GM19324 (cell line): ENCODE measurements around the gene TMEM258.
A peak's percentile ranks its signal among the peaks of the same experiment; 100 is the strongest.

Source experiments
- ATAC-seq: cut with Tn5 transposase; IDR thresholded peaks from one replicate; pipeline ENCODE4 v1.9.1; 2021; ENCODE audit warnings: mild to moderate bottlenecking, moderate library complexity; ENCODE audit not compliant: unreplicated experiment, low FRiP score

Gene TMEM258

DNA sequence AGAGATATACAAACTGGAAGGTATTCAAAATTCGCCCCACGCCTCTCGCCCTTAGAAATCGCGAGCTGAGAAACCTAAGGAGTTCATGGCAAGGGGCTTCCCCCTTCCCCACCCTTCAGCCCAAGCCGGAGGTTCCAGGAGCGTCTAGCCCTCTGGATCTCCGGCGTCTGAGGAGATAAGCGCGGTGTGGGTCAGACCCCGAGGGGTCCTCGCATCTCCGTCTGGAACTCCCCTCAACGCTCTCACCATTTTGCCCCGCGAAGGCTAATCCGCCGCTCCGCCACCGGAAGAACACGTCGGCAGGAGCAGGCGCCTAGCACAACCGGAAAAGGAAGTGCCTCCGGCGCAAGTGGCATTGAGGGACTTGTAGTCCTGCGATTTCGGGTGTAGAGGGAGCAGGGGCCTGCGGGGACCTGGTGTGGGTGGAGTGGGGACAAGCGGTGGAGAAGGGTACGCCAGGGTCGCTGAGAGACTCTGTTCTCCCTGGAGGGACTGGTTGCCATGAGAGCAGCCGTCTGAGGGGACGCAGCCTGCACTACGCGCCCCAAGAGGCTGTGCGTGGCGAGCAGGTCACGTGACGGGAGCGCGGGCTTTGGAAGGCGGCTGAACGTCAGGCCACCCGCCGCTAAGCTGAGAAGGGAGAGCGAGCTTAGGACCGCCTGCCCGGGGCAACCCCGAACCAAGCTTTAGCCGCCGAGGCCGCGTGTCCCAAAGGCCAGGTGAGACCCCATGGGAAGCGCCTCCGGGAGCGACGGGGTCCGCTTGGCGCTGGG is at the start of gene TMEM258, which contains the start of gene FEN1:
Gene TMEM258, minus strand, starts transcription at position 290 of the 773 bp plus-strand sequence. Its CDS starts 41 bp downstream, at position 249.
Gene FEN1, plus strand, starts transcription at position 602 of the 773 bp plus-strand sequence. CDS start 2,451 bp downstream, outside the sequence.
- peak; percentile 80 for ATAC-seq

DNA sequence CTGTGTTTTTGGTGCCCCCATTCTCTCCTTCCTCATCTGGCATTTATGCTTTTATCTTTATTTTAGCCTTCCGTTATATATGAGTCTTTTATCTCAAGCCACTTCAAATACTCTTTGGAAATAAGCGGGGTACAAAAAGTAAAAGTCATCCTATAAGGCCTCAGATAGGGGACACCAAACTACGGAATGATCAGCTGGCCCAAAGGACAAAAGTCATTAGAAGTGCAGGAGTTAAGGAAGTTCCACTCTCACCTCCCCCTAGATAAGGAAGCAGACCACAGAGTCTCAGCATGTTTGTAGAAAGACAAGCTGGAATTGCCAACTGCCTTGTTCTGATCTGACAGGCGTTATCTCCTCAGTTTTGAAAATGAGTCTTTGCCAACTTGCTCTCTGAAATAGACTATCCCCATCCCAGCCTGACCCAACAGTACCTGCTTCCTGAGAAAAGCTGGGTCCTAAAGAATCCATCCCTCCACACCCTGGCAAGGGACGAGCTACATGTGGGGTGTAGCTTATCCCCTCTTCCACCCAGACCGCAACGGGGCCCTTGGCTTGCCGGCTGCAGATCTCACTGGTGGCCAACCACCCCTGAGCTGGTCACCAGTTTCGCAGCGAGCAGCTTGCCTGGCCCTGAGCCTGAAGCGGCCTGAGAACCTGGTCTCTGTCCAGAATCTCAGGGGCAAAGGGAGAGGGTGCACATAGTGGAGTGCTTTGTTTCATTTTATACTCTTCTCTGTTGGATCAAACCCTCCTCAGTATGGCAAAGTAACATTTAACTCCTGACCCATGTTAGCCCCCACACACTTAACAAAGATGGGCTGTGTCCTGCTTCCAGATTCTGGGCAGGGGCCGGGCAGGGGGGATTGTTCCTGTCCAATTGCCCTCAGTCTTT is 49.5 kb upstream of the TMEM258 start:
- no peak for ATAC-seq

DNA sequence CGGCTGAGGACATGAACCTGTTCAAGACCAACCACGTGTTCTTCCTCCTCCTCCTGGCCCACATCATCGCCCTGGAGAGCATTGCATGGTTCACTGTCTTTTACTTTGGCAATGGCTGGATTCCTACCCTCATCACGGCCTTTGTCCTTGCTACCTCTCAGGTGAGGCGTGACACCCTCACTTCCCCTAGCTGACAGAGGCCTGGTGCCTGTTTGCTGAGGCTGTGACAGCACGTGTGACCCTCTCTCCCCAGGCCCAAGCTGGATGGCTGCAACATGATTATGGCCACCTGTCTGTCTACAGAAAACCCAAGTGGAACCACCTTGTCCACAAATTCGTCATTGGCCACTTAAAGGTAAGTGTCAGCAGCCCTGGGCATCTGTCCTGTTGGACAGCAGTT is 48.0 kb upstream of the TMEM258 start:
- ATAC-seq = no peak

DNA sequence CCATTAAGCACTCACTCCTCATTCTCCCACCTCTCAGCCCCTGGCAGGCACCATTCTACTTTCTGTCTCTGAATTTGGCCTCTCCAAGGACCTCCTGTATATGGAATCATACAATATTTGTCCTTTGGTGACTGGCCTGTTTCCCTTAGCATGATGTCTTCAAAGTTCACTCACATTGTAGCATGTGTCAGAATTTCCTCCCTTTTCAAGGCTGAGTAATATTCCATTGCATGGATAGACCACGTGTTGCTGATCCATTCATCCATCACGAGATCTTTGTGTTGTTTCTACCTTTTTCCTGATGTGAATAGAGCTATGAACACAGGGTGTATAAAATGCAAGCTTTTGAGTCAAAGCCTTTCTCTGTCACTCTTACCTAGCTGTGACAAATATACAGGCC is 47.3 kb upstream of the TMEM258 start:
- ATAC-seq = no peak

DNA sequence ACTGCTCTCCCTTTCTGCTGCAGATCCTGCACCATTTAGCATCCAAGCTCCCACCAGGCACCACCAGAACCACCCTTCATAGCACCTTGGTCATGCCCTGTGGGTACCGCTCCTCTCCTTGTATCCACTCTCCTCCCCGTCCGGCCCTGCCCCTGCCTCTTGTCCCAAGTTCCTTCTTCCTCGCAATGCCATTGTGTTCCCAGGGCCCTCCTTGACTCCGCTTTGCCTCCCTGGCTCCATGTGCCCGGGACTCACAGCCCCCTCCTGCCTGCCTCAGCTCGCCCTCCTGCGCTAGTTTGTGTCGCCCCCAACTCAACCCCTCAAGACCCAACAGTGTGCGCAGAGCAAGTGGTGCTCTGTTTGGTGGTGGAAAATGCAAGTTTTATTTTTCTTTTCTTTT is 46.5 kb upstream of the TMEM258 start:
- ATAC-seq = no peak

DNA sequence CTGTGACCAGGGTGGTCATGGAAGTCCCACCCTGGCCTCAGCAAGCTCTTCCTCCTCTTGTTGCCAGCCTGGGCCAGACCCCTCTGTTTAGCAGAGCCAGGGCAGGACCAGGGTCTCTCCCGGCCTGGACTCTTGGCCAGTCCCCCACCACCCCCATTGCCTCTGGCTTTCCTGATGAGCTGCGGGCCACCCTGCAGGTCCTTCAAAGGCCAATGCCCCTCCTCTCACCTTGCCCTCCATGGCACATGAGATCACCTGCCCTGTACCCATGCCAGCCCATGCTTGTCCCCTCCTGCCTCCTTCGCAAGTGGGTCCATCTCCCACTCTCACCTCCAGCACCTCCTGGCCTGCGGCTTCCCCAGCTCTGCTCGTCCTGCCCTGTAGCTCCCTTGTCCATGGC is 46.1 kb upstream of the TMEM258 start:
- no peak for ATAC-seq

DNA sequence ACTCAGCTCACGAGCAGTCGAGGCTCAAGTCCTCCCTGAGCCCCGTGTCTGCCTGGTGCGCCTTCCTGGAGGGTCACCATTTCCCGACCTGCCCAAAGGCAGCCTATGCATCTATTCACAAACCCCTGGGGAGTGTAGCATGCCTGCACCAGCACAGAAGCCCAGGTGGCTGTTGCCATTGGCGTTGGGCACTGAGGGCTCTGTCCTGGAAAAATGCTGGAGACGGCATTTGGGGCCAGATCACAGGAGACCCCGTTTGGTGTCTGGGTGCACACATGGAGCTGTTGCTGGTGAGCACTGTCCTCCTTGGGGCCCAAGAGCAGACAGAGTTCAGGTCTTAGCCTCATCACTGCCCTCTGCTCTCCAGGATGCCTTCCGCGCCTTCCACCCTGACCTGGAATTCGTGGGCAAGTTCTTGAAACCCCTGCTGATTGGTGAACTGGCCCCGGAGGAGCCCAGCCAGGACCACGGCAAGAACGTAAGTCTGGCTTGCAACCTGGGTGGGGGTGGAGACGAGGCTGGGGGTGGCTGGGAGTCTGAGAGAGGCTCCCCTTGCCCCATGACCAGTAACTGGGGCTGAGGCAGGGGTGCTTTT is 45.1 kb upstream of the TMEM258 start:
- no peak for ATAC-seq

DNA sequence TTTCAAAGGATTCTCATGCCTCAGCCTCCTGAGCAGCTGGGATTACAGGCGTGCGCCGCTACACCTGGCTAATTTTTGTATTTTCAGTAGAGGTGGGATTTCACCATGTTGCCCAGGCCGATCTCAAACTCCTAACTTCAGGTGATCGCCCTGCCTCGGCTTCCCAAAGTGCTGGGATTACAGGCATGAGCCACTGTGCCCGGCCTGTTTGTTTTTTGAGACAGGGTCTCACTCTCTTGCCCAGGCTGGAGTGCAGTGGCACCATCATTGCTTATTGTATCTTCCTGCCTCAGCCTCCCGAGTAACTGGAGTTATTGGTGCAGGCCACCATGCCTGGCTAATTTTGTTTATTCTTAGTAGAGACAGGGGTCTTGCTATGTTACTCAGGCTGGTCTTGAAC is 43.8 kb upstream of the TMEM258 start:
- no peak for ATAC-seq

DNA sequence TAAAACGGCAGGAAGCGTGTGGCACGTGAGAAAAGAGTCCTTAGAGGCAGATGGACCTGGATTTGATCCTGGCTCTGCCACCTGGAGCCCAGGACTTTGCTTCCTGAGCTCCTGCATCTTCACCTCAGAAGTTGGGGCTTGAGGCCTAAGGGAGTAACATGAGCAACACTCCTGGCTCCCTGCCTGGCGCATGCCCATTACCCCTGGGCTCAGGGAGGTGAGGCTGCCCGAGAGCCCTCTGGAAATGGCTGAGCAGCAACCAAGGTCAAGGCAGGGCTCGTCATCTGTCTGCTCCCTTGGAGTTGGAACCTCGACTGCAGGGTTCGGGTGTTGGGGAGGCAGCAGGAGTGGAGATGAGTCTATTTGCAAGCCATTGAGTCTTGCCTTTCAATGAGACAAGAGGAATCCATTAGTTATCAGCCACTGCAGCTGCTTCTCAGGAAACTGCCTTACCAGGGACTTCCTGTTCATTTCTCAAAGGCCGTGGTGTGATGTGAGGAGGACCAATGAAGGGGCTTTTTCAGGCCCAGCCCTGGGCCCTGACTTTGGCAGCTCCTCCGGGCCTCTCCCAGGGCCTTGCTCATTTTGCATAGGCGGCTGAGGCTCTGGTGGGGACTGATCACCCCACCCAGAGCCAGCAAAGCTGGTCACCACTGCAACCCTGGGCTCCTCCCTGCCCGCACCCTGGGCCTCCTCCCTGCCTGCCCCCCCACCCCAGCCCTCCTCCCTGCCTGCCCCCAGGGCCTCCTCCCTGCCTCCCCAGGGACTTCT is 42.1 kb upstream of the TMEM258 start:
- ATAC-seq = peak; percentile 57

DNA sequence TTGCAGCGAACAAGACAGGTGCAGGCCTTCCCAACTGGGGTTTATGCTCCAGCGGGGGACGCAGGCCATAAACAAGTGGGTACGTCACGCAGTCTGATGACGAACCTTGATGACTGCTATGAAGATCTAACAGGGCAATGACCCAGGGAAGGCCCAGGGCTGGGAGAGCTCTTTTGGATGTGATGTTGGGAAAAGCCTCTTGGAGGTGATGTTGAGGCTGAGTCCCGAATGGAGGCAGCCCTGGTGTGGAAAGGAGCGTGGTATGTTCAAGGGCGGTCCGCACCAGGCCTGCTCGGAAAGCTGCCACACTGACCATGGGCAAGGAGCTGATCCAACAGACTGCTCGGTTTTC is 41.5 kb upstream of the TMEM258 start:
- no peak for ATAC-seq

DNA sequence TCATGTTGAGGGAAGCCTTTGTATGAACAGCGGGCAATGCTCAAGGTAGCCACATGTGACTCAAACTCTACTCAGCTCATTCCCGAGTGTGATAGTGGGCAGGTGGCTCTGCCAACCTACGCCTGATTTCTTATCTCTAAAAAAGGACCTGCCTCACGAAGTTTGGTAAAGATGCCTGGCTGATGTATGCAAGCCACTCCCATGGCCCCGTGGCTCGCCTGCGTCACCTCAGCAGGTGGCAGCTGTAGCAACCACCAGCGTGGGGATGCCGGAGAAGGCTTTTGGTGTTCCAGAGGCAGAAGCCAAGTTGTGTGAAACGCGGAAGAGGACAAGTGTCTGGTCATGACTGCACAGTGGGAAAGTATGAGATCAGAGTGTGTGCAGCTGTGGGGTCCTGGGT is 41.1 kb upstream of the TMEM258 start:
- no peak for ATAC-seq

DNA sequence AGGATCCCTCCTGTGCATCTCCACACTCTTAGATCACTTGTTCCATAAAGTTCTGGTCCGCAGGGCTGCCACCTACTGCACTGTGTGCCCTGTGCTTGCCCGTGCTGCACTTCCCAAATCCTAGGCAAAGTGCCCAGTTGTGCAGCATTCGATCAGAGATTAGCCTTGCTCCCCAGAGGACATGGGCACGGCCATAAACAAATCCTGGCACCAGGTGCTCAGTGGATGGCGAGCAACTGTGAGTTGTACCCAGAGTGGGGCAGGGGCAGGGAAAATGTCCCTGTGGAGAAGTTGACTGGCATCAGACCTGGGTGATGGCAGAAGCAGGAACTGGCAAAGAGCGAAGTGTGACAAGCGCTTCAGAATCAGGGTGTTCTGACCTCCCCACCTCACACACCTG is 40.4 kb upstream of the TMEM258 start:
- no peak for ATAC-seq

DNA sequence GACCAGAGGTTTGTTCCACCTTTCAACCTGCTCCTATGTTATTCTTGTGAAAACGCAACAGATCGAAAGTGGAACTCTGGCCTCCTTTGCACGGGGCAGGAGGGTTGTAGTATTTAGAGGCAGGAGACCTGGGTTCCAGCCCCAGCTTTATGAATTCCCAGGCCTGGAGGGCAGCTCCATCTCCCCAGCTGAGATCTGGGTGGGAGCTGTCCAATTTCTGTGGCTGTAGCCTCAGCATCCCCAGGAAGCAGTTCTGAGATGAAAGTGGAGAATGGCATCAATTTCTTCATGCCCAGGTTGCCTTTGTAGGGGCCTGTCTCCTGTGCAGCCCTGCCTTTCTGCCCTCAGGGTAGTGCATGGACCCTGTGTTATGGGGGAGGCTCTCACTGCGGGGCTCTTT is 39.8 kb upstream of the TMEM258 start:
- no peak for ATAC-seq

DNA sequence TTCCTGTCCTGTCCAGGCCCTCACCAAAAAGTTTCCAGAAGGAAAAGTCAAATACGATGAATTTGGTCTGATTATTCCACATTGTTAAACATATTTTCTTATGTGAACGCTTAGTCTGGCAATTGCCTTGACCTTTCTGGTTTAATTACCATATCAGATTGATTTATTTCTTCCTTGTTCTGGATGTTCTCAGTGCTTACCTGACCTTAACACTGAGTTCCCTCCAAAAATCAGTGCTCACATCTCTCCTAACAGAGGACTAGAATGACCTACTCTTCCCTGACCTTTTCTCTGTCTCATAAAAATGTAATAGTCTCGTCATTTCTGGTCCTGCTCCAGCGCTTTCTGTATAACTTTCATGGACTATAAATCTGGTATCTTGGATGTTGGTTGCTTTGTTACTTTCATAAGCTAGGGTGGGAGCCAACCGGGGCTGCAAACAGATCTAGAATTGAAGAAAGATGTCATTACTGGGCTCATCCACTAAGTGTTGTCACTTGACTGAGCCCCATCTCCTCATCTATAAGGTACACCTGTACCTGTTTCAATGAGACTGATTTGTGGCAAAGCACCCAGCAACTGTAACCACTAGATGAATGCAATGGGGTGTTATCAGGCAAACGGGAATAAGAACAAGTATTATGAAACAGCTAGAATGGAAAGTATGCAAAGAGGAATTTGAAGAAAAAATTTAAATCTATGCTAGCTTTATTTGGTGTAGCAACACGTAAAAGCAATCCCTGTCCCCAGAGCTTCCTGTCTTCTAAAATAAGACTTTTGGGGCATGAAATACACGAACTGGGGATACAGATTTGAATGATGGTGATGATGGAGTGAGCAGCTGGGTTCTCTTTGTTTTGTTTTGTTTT is 38.1 kb upstream of the TMEM258 start:
- no peak for ATAC-seq

DNA sequence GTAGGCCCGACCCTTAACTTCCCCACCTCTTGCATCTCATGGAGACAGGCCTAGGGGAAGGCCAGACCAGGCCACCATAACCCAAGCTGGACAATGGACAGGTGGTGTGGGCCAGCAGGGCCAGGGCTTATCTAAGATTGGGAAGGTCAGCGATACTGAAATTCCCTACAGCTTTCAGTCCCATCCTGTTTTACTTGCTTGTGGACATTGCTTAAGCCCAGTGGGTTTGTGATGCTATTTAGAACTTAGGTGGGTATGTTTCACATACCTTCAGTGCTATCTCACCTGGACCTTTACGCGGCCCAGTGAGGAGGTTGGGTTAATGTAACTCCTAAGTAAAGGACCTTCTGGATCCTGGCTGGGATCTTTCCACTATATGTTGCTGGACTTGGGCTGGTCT is 37.4 kb upstream of the TMEM258 start:
- ATAC-seq = no peak

DNA sequence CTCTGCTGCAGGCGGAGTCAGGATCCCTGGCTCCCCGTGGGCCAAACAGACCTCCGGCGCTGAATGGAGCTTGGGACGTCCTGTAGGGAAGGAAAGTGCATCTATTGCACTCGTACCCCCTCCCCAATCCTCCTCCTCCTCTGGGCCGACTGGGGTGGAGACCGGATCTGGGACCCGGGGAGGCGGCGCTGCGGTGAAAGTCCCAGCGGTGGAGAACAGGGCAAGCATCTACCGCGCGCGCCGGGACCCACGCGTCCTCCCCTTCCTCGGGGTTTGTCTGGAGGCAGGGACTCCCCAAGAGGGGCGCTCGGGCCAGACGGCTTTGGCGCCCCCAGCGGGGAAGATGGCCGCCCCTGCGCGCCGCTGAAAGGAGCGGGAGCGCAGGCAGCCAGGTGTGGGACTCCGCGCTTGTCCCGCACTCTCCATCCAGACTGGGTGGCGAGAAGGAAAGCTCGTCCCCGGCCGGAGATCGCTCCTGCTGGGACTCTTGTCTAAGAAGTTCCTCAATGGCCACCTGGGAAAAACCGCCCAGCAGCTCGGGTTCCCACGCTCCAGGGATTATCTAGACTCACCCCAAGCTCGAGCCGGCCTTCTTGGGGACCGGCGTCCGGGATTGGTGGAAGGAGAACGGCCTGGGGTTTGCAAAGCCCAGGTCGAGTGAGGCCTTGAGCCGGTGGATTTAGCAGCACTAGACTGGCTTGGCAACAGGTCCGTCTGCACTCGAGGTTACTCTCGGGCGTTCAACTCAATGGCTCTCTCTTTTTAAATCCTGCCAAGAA is 36.4 kb upstream of the TMEM258 start:
- peak; percentile 24 for ATAC-seq

DNA sequence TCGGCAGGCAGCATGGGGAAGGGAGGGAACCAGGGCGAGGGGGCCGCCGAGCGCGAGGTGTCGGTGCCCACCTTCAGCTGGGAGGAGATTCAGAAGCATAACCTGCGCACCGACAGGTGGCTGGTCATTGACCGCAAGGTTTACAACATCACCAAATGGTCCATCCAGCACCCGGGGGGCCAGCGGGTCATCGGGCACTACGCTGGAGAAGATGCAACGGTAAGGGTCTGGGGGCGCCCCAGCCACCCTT is 35.9 kb upstream of the TMEM258 start:
- peak; percentile 3 for ATAC-seq

DNA sequence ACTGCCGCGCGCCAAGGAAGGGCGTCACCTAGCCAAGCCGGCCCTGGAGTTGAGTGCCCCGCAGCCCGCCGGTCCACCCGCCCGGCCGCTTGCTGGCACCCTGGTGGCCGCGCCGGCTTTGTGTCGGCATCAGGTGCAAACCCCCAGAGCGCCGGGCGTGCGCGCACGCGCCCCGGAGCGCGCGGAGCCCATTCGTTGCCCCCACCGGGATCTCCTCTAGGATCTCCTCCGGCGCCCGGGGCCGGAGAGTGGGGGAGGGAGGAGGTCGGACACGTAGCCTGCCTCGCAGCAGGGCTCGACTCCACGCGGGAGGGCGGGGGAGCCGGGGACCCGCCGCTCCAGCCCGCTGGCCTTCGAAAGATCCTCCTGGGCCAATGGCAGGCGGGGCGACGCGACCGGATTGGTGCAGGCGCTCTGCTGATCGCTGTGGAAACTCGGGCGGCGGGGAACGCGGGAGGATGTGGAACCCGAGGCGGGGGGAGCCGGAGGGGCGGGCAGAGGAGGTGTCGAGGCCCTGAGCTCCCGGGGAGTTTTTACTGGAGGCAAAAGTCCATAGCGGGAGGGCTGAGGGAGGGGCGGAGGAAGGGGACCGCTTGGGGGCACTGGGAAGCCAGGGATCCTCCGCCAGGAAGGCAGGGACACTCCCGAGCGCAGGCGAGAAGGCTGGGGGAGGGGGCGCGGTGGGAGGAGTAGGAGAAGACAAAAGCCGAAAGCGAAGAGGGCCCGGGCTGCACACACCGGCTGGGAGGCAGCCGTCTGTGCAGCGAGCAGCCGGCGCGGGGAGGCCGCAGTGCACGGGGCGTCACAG is 35.4 kb upstream of the TMEM258 start, which contains the start of gene FADS2:
Gene FADS2, plus strand, starts transcription at position 730 of the 808 bp plus-strand sequence. CDS start 91 bp downstream, outside the sequence.
- ATAC-seq = peak; percentile 72
